ENCODE measurements around the gene PTPRS.

PTPRS gene

DNA sequence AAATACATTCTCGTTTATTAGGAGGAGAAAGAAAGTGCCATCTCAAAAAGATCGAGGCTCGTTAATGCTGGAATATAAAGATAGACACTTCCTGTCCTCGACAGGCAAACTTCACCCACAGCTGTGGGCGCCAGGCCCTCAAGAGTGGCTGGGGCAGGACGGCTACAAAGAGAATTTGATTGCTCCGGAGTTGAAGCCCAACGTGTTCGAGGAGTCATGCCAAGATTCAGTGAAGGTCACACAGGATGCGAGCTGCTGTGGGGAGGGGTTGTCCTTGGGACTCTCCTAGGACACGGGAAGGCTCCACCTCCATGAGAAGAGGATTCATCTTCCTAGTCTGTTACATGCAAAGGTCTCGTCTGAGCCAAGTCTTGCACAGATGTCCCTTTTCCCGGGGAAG lies 16.3 kb upstream of the PTPRS start:
- H3K27me3 ChIP-seq (ENCODE audit: insufficient read depth, low read depth), result peaks cover 27% of the 10 kb centered on the region
- no peak overlapping the region for H3K4me2 ChIP-seq
- H4K20me1 ChIP-seq (ENCODE audit: insufficient read depth), result no peaks in the 10 kb centered on the region
- H3K4me1 ChIP-seq (ENCODE audit: low read depth, poor library complexity, severe bottlenecking), result no peaks in the 10 kb centered on the region
- no peak overlapping the region for H3K27ac ChIP-seq
- no peaks in the 10 kb centered on the region for H3K79me2 ChIP-seq (ENCODE audit: insufficient read depth, low read depth)
- H3K9ac ChIP-seq, result no peak overlapping the region
- TF ChIP-seq, protein P1, sequence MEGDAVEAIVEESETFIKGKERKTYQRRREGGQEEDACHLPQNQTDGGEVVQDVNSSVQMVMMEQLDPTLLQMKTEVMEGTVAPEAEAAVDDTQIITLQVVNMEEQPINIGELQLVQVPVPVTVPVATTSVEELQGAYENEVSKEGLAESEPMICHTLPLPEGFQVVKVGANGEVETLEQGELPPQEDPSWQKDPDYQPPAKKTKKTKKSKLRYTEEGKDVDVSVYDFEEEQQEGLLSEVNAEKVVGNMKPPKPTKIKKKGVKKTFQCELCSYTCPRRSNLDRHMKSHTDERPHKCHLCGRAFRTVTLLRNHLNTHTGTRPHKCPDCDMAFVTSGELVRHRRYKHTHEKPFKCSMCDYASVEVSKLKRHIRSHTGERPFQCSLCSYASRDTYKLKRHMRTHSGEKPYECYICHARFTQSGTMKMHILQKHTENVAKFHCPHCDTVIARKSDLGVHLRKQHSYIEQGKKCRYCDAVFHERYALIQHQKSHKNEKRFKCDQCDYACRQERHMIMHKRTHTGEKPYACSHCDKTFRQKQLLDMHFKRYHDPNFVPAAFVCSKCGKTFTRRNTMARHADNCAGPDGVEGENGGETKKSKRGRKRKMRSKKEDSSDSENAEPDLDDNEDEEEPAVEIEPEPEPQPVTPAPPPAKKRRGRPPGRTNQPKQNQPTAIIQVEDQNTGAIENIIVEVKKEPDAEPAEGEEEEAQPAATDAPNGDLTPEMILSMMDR (conservative IDR thresholded peaks at IDR 0.05; ENCODE audit: low read depth, low read length), result no peak
- no peak overlapping the region for H3K4me3 ChIP-seq (IDR thresholded peaks at IDR 0.05; ENCODE audit: insufficient read depth, low read depth, low read length)
- no peaks in the 10 kb centered on the region for H3K36me3 ChIP-seq (ENCODE audit: insufficient read depth)
- H2AFZ ChIP-seq (ENCODE audit: low read depth), result no peak overlapping the region

DNA sequence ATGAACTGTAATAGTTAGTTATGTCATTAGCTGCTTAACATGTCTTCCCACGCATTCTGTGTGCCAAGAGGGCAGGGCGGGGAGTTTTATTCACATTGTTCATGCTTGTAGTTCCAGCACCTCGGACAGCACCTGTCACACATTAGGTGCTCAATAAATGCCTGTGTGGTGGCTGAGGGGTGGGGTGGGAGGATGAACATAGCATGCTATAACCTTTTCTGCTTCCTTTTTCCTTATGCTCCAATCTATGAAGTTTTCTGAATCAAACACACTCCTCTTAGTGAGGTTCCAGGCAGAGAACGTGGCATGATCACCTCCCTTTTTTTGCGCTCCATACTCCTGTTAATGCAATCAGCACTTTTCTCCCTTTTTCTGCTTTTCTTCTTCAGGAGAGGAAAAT lies 15.8 kb upstream of the PTPRS start:
- Histone ChIP-seq H3K4me3 (IDR thresholded peaks at IDR 0.05; ENCODE audit: insufficient read depth, low read depth, low read length) (no peak overlapping the region), H4K20me1 (ENCODE audit: insufficient read depth) (no peaks in the 10 kb centered on the region), H3K9ac (no peak overlapping the region), H3K36me3 (ENCODE audit: insufficient read depth) (no peaks in the 10 kb centered on the region), H3K4me2 (no peak overlapping the region), H3K79me2 (ENCODE audit: insufficient read depth, low read depth) (no peaks in the 10 kb centered on the region), H3K27me3 (ENCODE audit: insufficient read depth, low read depth) (peaks cover 23% of the 10 kb centered on the region; the same call in 1 of the 2 replicates), H3K27ac (no peak overlapping the region), H2AFZ (ENCODE audit: low read depth) (no peak overlapping the region), H3K4me1 (ENCODE audit: low read depth, poor library complexity, severe bottlenecking) (no peaks in the 10 kb centered on the region)
- TF ChIP-seq, protein P1 (conservative IDR thresholded peaks at IDR 0.05; ENCODE audit: low read depth, low read length), result no peak

DNA sequence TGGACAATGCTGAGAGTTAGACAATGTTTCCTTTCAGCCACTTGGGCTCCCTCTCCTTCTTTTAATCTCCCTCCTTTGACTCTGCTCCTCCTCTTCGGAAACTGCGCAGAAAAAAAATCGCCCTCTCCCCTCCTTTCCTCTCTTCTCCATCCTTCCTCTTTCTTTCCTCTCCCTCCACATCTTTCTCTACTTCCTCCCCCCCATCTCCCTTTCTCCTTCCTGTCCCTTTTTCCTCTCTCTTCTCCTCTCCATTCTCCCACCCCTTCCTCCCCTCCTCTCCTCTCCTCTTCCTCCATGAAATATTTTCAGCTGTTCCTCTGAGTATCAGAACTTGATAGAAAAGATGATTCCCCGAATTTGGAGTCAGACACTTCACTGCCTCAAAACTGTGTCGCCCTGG lies 15.1 kb upstream of the PTPRS start:
- no peak overlapping the region for H3K27ac ChIP-seq
- H3K79me2 ChIP-seq (ENCODE audit: insufficient read depth, low read depth), result no peaks in the 10 kb centered on the region
- H3K4me3 ChIP-seq (IDR thresholded peaks at IDR 0.05; ENCODE audit: insufficient read depth, low read depth, low read length), result no peak overlapping the region
- H3K4me1 ChIP-seq (ENCODE audit: low read depth, poor library complexity, severe bottlenecking), result no peaks in the 10 kb centered on the region
- H2AFZ ChIP-seq (ENCODE audit: low read depth), result no peak overlapping the region
- H3K27me3 ChIP-seq (ENCODE audit: insufficient read depth, low read depth), result peaks cover 23% of the 10 kb centered on the region; the same call in 1 of the 2 replicates
- H3K9ac ChIP-seq, result no peak overlapping the region
- TF ChIP-seq, protein P1 (conservative IDR thresholded peaks at IDR 0.05; ENCODE audit: low read depth, low read length), result no peak
- H3K36me3 ChIP-seq (ENCODE audit: insufficient read depth), result no peaks in the 10 kb centered on the region
- H3K4me2 ChIP-seq, result no peak overlapping the region
- no peaks in the 10 kb centered on the region for H4K20me1 ChIP-seq (ENCODE audit: insufficient read depth)

DNA sequence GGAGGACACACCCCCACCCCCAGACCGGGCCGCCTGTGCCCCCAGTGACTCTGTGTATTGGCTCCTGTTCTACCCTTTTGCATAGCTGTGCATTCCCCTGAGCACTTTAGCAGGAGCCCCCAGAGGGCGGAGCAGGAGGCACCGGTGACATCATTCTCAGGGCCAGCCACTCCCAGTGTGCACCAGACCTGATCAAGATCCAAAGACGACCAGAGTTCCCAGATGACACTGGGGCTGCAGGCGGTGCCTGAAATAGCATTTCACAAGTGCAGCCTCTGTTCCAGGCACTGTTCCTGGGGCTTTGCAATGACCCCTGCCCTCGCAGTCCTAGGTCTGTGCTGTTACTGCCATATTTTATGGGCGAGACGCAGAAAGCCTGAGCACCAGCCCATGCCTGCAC lies 14.5 kb upstream of the PTPRS start:
- TF ChIP-seq, protein P1 (conservative IDR thresholded peaks at IDR 0.05; ENCODE audit: low read depth, low read length), result no peak
- H3K9ac ChIP-seq, result no peak overlapping the region
- no peak overlapping the region for H3K4me2 ChIP-seq
- peaks cover 23% of the 10 kb centered on the region; the same call in 1 of the 2 replicates for H3K27me3 ChIP-seq (ENCODE audit: insufficient read depth, low read depth)
- H3K4me3 ChIP-seq (IDR thresholded peaks at IDR 0.05; ENCODE audit: insufficient read depth, low read depth, low read length), result no peak overlapping the region
- H3K79me2 ChIP-seq (ENCODE audit: insufficient read depth, low read depth), result no peaks in the 10 kb centered on the region
- H4K20me1 ChIP-seq (ENCODE audit: insufficient read depth), result no peaks in the 10 kb centered on the region
- H2AFZ ChIP-seq (ENCODE audit: low read depth), result no peak overlapping the region
- no peaks in the 10 kb centered on the region for H3K4me1 ChIP-seq (ENCODE audit: low read depth, poor library complexity, severe bottlenecking)
- no peak overlapping the region for H3K27ac ChIP-seq
- H3K36me3 ChIP-seq (ENCODE audit: insufficient read depth), result no peaks in the 10 kb centered on the region
